ENCODE results near the gene SDHAF1.

GRCh38 chr19:36026091-36026876 is 31.3 kb downstream of the SDHAF1 start:
- no peak for TF ChIP-seq CTCF (conservative IDR thresholded peaks at IDR 0.05 in 1 of 2, IDR thresholded peaks at IDR 0.05 in 1 of 2; ENCODE audit: extremely low read depth in 1 of 2, insufficient read depth in 1 of 2, low read depth in 1 of 2, low read length in 2 of 2)
- TF ChIP-seq EZH2 (IDR thresholded peaks at IDR 0.05; ENCODE audit: borderline replicate concordance, low read length): no peak

Measured in mammary epithelial cell (primary cell).